Measurements from ENCODE around the gene SCLY. TPM values are rescaled to one million over a fixed set of nuclear protein-coding genes. Genes with fewer than 3 reads are reported as not detected.
"Not testable (repeated sequence)": the region's sequence is repeated elsewhere in the genome, so short reads cannot be mapped to it uniquely, and the experiment has no call there.

Gene SCLY
- total and polyA plus RNA-seq, 2 of the 8 experiments (the other 6 are each of a cell fraction or from before 2014, with no cell fraction given) = 79.0 to 79.5 TPM

GRCh38 chr2:238032755-238033337 is 28.0 kb upstream of the SCLY start (continued):
- TF ChIP-seq RAD21 (IDR thresholded peaks at IDR 0.05 in 1 of 2, conservative IDR thresholded peaks at IDR 0.05 in 1 of 2; ENCODE audit: low read depth in 2 of 2, low read length in 2 of 2) (no peak), GTF2F1 (IDR thresholded peaks at IDR 0.05; ENCODE audit: borderline replicate concordance, low read depth, low read length) (no peak)

GRCh38 chr2:238033991-238034390 is 26.8 kb upstream of the SCLY start:
- H2BK20ac ChIP-seq (ENCODE audit: low read length); H3K56ac ChIP-seq (replicated peaks; ENCODE audit: insufficient read length, low read depth, low read length); H3K79me2 ChIP-seq (ENCODE audit: control insufficient read depth in 1 of 2, insufficient read depth in 2 of 2, low read length in 2 of 2); H3K23me2 ChIP-seq (ENCODE audit: low read depth, low read length); H2BK5ac ChIP-seq (ENCODE audit: low read depth, low read length); H3K79me1 ChIP-seq (ENCODE audit: low read depth, low read length); H2BK12ac ChIP-seq (ENCODE audit: low read depth, low read length); H3K14ac ChIP-seq (ENCODE audit: insufficient read length); H3K9ac ChIP-seq (replicated peaks in 1 of 4; ENCODE audit: extremely low read depth in 1 of 4, low read depth in 3 of 4, low read length in 3 of 4); H3K27ac ChIP-seq (ENCODE audit: low read depth, low read length); H3K4me3 ChIP-seq (ENCODE audit: extremely low read depth in 1 of 4, insufficient read depth in 2 of 4, low read depth in 3 of 4, low read length in 4 of 4); H3K27me3 ChIP-seq (replicated peaks in 1 of 4; ENCODE audit: control insufficient read depth in 3 of 4, extremely low read depth in 1 of 4, insufficient read depth in 3 of 4, low read length in 3 of 4); H3K4me2 ChIP-seq (ENCODE audit: insufficient read depth in 1 of 2, low read depth in 2 of 2, low read length in 2 of 2); H4K20me1 ChIP-seq (replicated peaks in 1 of 2; ENCODE audit: control insufficient read depth in 1 of 2, insufficient read depth in 2 of 2, low read length in 2 of 2); H3K9me3 ChIP-seq (ENCODE audit: insufficient read depth in 2 of 2, low read depth in 1 of 2, low read length in 1 of 2); H3K4me1 ChIP-seq (replicated peaks in 1 of 4; ENCODE audit: control insufficient read depth in 3 of 4, insufficient read depth in 4 of 4, low read length in 3 of 4); H4K91ac ChIP-seq (replicated peaks; ENCODE audit: insufficient read length, low read length); FAIRE-seq; H3K23ac ChIP-seq (ENCODE audit: insufficient read length); H2AK5ac ChIP-seq (ENCODE audit: low read depth, low read length); H2BK15ac ChIP-seq (ENCODE audit: low read length); H4K8ac ChIP-seq (ENCODE audit: extremely low read depth, insufficient read depth, low read length); H3K18ac ChIP-seq (ENCODE audit: extremely low read depth, low read length); DNase-seq (ENCODE audit: low read depth in 1 of 2, low spot score in 2 of 2); H4K5ac ChIP-seq (ENCODE audit: insufficient read length, low read depth, low read length); H2AFZ ChIP-seq (ENCODE audit: low read length); H2BK120ac ChIP-seq (replicated peaks; ENCODE audit: low read depth, low read length); H3K4ac ChIP-seq (replicated peaks; ENCODE audit: insufficient read length, low read depth, low read length): not testable (repeated sequence)
- 96% methylated on average over 9 of the region's 9 CpGs; no CpG with 5 or more reads in 1 of the 2 experiments for WGBS, 2 experiments (ENCODE audit: extremely low coverage in 1 of 2, insufficient coverage in 1 of 2, insufficient read length in 1 of 2, insufficient replicate concordance in 2 of 2, low coverage in 1 of 2, low lambda C conversion rate in 2 of 2, missing lambda C conversion rate in 1 of 2)
- ChIA-PET CTCF (ENCODE audit: partially characterized antibody) (interaction anchor here (0.6 to 1.0 kb wide), 3 partner anchors 21 to 105 kb away, joined by 3 to 4 read pairs (median 3); no protein-coding TSS in a partner anchor), POLR2A (ENCODE audit: partially characterized antibody) (interaction anchor here (1.3 kb wide), 1 partner anchor 9 kb away, joined by 3 read pairs; no protein-coding TSS in a partner anchor)
- H3K36me3 ChIP-seq (ENCODE audit: control insufficient read depth in 2 of 4, insufficient read depth in 4 of 4, low read length in 3 of 4) = peaks cover 4 to 14% (median 6%) of the 10 kb centered on the region in 4 experiments; a peak in 6 of 8 replicates
